ENCODE data around the gene ARHGAP12.

ARHGAP12 gene

DNA sequence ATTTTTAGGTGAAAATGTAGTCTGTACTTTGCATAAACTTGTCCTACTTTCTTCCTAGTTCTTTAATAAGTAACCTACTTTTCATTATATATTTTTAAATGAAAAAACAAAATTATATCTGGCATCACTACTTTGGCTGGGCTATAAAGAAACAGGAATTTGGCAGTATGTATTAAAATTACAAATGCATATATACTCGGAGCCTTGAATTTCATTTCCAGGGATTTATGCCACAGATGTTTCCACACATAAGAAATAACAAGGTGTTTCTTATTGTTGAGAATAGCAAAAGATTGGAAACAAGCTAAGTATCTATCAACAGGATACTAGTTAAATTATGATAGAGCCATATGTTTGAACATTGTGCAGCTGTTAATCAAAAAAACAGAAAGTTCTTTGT lies 2.2 kb upstream of the ARHGAP12 start:
- peaks cover 17% of the 10 kb centered on the region for H3K79me2 ChIP-seq (ENCODE audit: insufficient read depth, low read length)
- peak overlapping the region; percentile 76; the same call in 1 of the 2 replicates for H3K9ac ChIP-seq (ENCODE audit: low read length)
- H3K9me2 ChIP-seq (replicated peaks; ENCODE audit: insufficient read depth, low read length) = no peaks in the 10 kb centered on the region
- H3K4me3 ChIP-seq (ENCODE audit: insufficient read depth, low read length, poor library complexity, severe bottlenecking) = no peak overlapping the region
- no peaks in the 10 kb centered on the region for H3K27me3 ChIP-seq (ENCODE audit: low read length)
- H2AFZ ChIP-seq (ENCODE audit: low read depth, low read length, severe bottlenecking) = peak overlapping the region; percentile 68
- TF ChIP-seq, protein P1, sequence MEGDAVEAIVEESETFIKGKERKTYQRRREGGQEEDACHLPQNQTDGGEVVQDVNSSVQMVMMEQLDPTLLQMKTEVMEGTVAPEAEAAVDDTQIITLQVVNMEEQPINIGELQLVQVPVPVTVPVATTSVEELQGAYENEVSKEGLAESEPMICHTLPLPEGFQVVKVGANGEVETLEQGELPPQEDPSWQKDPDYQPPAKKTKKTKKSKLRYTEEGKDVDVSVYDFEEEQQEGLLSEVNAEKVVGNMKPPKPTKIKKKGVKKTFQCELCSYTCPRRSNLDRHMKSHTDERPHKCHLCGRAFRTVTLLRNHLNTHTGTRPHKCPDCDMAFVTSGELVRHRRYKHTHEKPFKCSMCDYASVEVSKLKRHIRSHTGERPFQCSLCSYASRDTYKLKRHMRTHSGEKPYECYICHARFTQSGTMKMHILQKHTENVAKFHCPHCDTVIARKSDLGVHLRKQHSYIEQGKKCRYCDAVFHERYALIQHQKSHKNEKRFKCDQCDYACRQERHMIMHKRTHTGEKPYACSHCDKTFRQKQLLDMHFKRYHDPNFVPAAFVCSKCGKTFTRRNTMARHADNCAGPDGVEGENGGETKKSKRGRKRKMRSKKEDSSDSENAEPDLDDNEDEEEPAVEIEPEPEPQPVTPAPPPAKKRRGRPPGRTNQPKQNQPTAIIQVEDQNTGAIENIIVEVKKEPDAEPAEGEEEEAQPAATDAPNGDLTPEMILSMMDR (IDR thresholded peaks at IDR 0.05; ENCODE audit: insufficient read depth, low read length, poor library complexity, severe bottlenecking) = no peak
- no peak for TF ChIP-seq EZH2phosphoT487 (conservative IDR thresholded peaks at IDR 0.05; ENCODE audit: low read length)
- no peaks in the 10 kb centered on the region for H3K36me3 ChIP-seq (ENCODE audit: low read length)
- H4K20me1 ChIP-seq (ENCODE audit: low read depth, low read length) = 0 out of 2 replicates have a peak, but pooled peaks cover 11% of the 10 kb centered on the region
- H3K4me2 ChIP-seq (ENCODE audit: low read depth, low read length, poor library complexity, severe bottlenecking) = peak overlapping the region; percentile 86
- H3K9me3 ChIP-seq (ENCODE audit: insufficient read depth, low read length) = no peaks in the 10 kb centered on the region
- H3F3A ChIP-seq (ENCODE audit: insufficient read depth) = peaks cover 16% of the 10 kb centered on the region; the same call in 1 of the 2 replicates
- H3K27ac ChIP-seq (ENCODE audit: low read depth, low read length) = no peak overlapping the region

DNA sequence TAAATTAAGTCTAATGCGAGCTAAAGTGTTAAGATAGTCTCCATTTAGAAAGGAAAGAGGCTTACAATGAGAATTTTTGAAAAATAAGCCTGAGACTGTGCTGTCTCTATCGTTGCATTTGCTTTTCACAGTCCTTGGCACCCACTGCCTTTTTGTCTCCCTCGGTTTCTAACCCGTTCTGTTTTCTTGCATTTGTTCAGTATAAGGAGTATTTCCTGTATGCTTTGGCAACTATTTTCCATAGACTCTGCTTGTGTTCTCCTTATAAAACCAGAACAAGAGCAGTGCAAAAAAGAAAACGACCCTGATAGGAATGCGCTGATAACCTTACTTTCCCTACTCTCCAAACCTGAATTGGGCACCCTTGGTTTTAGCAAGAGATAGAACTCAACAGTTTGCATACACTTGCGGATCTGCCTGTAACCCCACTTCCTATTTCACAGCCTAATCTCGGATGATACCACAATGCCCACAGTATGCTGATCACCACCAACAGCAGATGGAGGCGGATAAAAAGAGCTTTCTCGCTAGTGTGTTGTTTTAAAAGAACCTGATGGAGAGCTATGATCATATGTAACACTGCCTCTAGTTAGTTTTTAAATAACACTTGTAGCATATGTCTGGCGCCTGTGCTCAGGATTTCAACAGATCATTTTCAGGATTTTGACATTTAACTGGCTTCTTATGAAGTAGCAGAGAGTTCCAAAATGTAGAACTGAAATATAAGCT lies 1.6 kb upstream of the ARHGAP12 start:
- Histone ChIP-seq H3K36me3 (ENCODE audit: low read length) (no peaks in the 10 kb centered on the region), H4K20me1 (ENCODE audit: low read depth, low read length) (0 out of 2 replicates have a peak, but pooled peaks cover 14% of the 10 kb centered on the region), H3K9me3 (ENCODE audit: insufficient read depth, low read length) (no peaks in the 10 kb centered on the region), H3K9me2 (replicated peaks; ENCODE audit: insufficient read depth, low read length) (no peaks in the 10 kb centered on the region), H2AFZ (ENCODE audit: low read depth, low read length, severe bottlenecking) (peak overlapping the region; percentile 68), H3K27me3 (ENCODE audit: low read length) (no peaks in the 10 kb centered on the region), H3F3A (ENCODE audit: insufficient read depth) (peaks cover 16% of the 10 kb centered on the region; the same call in 1 of the 2 replicates), H3K27ac (ENCODE audit: low read depth, low read length) (peak overlapping the region; percentile 7; the same call in 1 of the 2 replicates), H3K4me2 (ENCODE audit: low read depth, low read length, poor library complexity, severe bottlenecking) (peak overlapping the region; percentile 86), H3K9ac (ENCODE audit: low read length) (peak overlapping the region; percentile 76), H3K79me2 (ENCODE audit: insufficient read depth, low read length) (peaks cover 21% of the 10 kb centered on the region), H3K4me3 (ENCODE audit: insufficient read depth, low read length, poor library complexity, severe bottlenecking) (peak overlapping the region; percentile 80)
- TF ChIP-seq, protein P1 (IDR thresholded peaks at IDR 0.05; ENCODE audit: insufficient read depth, low read length, poor library complexity, severe bottlenecking) = no peak
- TF ChIP-seq EZH2phosphoT487 (conservative IDR thresholded peaks at IDR 0.05; ENCODE audit: low read length) = no peak

DNA sequence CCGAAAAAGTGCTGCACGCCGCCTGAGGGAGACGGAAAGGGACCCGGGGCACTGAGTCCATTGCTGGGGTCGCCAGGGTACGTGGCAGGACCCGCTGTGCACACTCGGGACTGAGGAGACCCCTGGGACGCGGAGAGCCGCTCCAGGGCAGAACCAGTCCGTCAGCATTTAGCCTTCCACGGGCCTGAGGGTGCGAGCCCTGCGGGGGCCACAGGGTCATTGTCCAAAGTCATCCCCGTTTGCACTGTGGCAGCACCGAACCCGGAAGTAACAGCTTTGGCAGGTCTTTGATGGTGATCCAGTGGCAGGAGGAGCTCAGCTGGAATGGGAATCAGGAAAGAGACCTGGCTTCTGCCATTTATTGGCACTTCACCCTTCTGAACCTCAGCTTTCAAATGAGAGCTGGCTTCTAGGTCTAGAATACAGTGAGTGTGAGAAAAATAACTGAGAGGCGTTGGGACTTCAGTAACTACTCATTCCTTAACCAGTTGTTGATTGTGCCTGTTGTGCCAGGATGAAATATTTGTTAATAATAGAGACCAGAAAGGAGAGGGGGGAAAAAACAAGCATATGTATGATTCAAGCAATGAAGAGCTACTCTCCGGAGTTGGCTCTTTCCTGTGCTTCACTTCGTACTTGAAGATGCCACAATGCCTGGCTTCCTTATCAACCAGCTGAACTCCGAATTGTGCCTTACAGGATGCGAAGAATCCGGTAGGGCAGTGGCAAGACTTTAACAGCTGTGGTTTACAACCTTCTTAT lies 811 bp upstream of the ARHGAP12 start:
- peak overlapping the region; percentile 76 for H3K9ac ChIP-seq (ENCODE audit: low read length)
- H2AFZ ChIP-seq (ENCODE audit: low read depth, low read length, severe bottlenecking) = peak overlapping the region; percentile 68
- peaks cover 27% of the 10 kb centered on the region for H3K79me2 ChIP-seq (ENCODE audit: insufficient read depth, low read length)
- H3K27ac ChIP-seq (ENCODE audit: low read depth, low read length) = peak overlapping the region; percentile 7
- H3K9me3 ChIP-seq (ENCODE audit: insufficient read depth, low read length) = no peaks in the 10 kb centered on the region
- H3K9me2 ChIP-seq (replicated peaks; ENCODE audit: insufficient read depth, low read length) = no peaks in the 10 kb centered on the region
- H3F3A ChIP-seq (ENCODE audit: insufficient read depth) = peaks cover 16% of the 10 kb centered on the region; the same call in 1 of the 2 replicates
- no peak for TF ChIP-seq EZH2phosphoT487 (conservative IDR thresholded peaks at IDR 0.05; ENCODE audit: low read length)
- TF ChIP-seq, protein P1 (IDR thresholded peaks at IDR 0.05; ENCODE audit: insufficient read depth, low read length, poor library complexity, severe bottlenecking) = no peak
- peak overlapping the region; percentile 86 for H3K4me2 ChIP-seq (ENCODE audit: low read depth, low read length, poor library complexity, severe bottlenecking)
- H3K27me3 ChIP-seq (ENCODE audit: low read length) = no peaks in the 10 kb centered on the region
- H4K20me1 ChIP-seq (ENCODE audit: low read depth, low read length) = 0 out of 2 replicates have a peak, but pooled peaks cover 18% of the 10 kb centered on the region
- H3K4me3 ChIP-seq (ENCODE audit: insufficient read depth, low read length, poor library complexity, severe bottlenecking) = peak overlapping the region; percentile 80
- H3K36me3 ChIP-seq (ENCODE audit: low read length) = no peaks in the 10 kb centered on the region

All from SU-DHL-6 (cell line).